ENCODE data around the gene IMPA2.

Gene IMPA2

GRCh38 chr18:12056034-12056883, 75.0 kb downstream of the IMPA2 start:
- Histone ChIP-seq H3K36me3 (ENCODE audit: insufficient read depth) (no peaks in the 10 kb centered on the region), H4K20me1 (ENCODE audit: insufficient read depth) (no peaks in the 10 kb centered on the region), H3K79me2 (ENCODE audit: insufficient read depth, low read depth) (no peaks in the 10 kb centered on the region), H3K4me2 (no peak overlapping the region), H3K4me1 (ENCODE audit: low read depth, poor library complexity, severe bottlenecking) (no peaks in the 10 kb centered on the region), H3K27me3 (ENCODE audit: insufficient read depth, low read depth) (no peaks in the 10 kb centered on the region), H2AFZ (ENCODE audit: low read depth) (no peak overlapping the region), H3K4me3 (IDR thresholded peaks at IDR 0.05; ENCODE audit: insufficient read depth, low read depth, low read length) (no peak overlapping the region), H3K27ac (no peak overlapping the region), H3K9ac (no peak overlapping the region)
- no peak for TF ChIP-seq CTCF (conservative IDR thresholded peaks at IDR 0.05; ENCODE audit: low read depth, low read length)

DNA sequence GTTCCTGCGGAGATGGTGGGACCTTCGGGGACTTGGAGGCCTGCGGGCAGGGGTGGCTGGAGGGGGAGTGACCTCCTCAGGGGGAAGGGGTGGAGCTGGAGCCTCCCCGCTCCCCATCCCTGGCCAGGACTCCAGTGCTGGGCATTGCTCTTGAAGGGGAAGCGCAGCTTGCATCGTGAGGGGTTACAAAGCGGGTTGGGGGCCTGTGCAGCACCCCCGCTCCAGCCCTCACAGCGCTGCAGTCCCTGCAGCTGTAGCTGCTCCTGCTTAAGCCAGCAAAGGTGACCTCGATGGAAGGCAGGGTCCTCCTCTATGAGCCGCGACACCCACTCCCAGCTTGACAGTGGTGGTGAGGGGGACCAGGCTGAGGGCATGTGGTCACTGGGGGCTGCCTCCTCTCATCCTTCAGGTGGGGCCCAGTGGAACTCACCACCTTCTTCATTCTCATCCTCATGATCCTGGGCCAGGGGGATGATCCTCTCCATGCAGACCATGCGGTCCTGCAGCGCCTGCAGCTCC, 75.6 kb downstream of the IMPA2 start:
- Histone ChIP-seq H3K27me3 (ENCODE audit: insufficient read depth, low read depth) (no peaks in the 10 kb centered on the region), H3K9ac (no peak overlapping the region), H3K4me3 (IDR thresholded peaks at IDR 0.05; ENCODE audit: insufficient read depth, low read depth, low read length) (no peak overlapping the region), H3K27ac (no peak overlapping the region), H3K36me3 (ENCODE audit: insufficient read depth) (no peaks in the 10 kb centered on the region), H3K79me2 (ENCODE audit: insufficient read depth, low read depth) (no peaks in the 10 kb centered on the region), H3K4me1 (ENCODE audit: low read depth, poor library complexity, severe bottlenecking) (no peaks in the 10 kb centered on the region), H3K4me2 (no peak overlapping the region), H2AFZ (ENCODE audit: low read depth) (no peak overlapping the region), H4K20me1 (ENCODE audit: insufficient read depth) (no peaks in the 10 kb centered on the region)
- no peak for TF ChIP-seq CTCF (conservative IDR thresholded peaks at IDR 0.05; ENCODE audit: low read depth, low read length)

GRCh38 chr18:12057419-12058039, 76.2 kb downstream of the IMPA2 start:
- no peaks in the 10 kb centered on the region for H3K4me1 ChIP-seq (ENCODE audit: low read depth, poor library complexity, severe bottlenecking)
- no peaks in the 10 kb centered on the region for H3K79me2 ChIP-seq (ENCODE audit: insufficient read depth, low read depth)
- no peak overlapping the region for H3K4me2 ChIP-seq
- H3K36me3 ChIP-seq (ENCODE audit: insufficient read depth) = no peaks in the 10 kb centered on the region
- no peaks in the 10 kb centered on the region for H3K27me3 ChIP-seq (ENCODE audit: insufficient read depth, low read depth)
- TF ChIP-seq CTCF (conservative IDR thresholded peaks at IDR 0.05; ENCODE audit: low read depth, low read length) = no peak
- H4K20me1 ChIP-seq (ENCODE audit: insufficient read depth) = no peaks in the 10 kb centered on the region
- H2AFZ ChIP-seq (ENCODE audit: low read depth) = no peak overlapping the region
- H3K4me3 ChIP-seq (IDR thresholded peaks at IDR 0.05; ENCODE audit: insufficient read depth, low read depth, low read length) = no peak overlapping the region
- H3K27ac ChIP-seq = no peak overlapping the region
- H3K9ac ChIP-seq = no peak overlapping the region

DNA sequence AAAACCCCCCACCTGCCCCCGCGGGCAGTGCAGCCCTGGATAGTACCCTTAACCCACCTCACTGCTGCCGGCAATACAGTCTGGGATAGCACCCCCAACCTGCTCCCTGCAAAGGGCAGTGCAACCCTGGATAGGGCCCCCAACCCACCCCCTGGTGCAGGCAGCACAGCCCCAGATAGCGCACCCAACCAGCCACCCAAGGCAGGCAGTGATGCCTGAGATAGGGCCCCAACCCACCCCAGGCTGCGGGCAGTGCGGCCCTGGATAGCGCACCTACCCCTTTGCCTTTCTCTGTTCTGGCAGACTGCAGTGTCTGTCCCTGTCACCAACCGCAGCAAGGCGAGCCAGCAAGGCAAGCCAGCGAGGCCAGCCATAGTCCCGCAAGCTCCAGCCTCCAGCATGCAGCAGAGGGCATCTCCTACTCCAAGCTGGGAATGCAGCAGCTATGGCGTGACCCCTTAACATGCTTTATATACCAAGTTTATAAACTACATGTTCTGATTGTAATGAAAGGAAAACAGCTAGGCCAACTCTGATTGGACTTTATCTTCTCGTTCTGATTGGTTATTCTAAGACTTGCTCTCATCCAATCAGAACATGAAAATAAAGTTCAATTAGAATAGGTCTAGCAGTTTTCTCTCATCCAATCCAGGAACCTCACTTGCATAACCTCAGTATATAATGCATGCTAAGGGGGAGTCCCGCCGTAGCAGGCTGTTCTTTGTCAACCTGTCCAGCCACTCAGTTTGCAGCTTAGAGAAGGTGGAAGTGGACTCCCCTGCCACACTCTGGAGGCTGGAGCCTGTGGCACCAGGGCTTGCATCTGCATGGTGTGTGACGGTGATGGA, 78.3 kb downstream of the IMPA2 start:
- Histone ChIP-seq H3K9ac (no peak overlapping the region), H2AFZ (ENCODE audit: low read depth) (no peak overlapping the region), H3K4me3 (IDR thresholded peaks at IDR 0.05; ENCODE audit: insufficient read depth, low read depth, low read length) (no peak overlapping the region), H3K27ac (no peak overlapping the region), H3K36me3 (ENCODE audit: insufficient read depth) (no peaks in the 10 kb centered on the region), H3K27me3 (ENCODE audit: insufficient read depth, low read depth) (no peaks in the 10 kb centered on the region), H4K20me1 (ENCODE audit: insufficient read depth) (no peaks in the 10 kb centered on the region), H3K4me1 (ENCODE audit: low read depth, poor library complexity, severe bottlenecking) (no peaks in the 10 kb centered on the region), H3K4me2 (no peak overlapping the region), H3K79me2 (ENCODE audit: insufficient read depth, low read depth) (no peaks in the 10 kb centered on the region)
- no peak for TF ChIP-seq CTCF (conservative IDR thresholded peaks at IDR 0.05; ENCODE audit: low read depth, low read length)
